Thyroid gland (tissue), 4 donors: ENCODE results near the gene IQCF6. TPM values are rescaled to one million over a fixed set of nuclear protein-coding genes. Genes with fewer than 3 reads are reported as not detected.

ENCODE experiments used
- DNase-seq, 2 donors: peaks; one replicate each; pipeline ENCODE4 v3.0.0-alpha.2; 2019
- H3K27ac ChIP-seq, 3 donors: fragments of 200-600 bp; sonication (generic); 1 replicate in 2 of 3; 2 replicates in 1 of 3; pipeline ENCODE4 v1.5.1; 2016 to 2019; ENCODE audit warnings: mild to moderate bottlenecking in 1 of 3, moderate library complexity in 1 of 3
- H3K27me3 ChIP-seq: fragments of 200-600 bp; sonication (generic); one replicate; pipeline ENCODE4 v1.5.1; 2019
- H3K36me3 ChIP-seq, 2 donors: fragments of 200-600 bp; sonication (generic); one replicate each; pipeline ENCODE4 v1.5.1; 2016 to 2019
- H3K4me1 ChIP-seq, 2 donors: fragments of 200-600 bp; sonication (generic); one replicate each; pipeline ENCODE4 v1.5.1; 2017 to 2019
- H3K4me3 ChIP-seq, 3 donors: fragments of 200-600 bp; sonication (generic); replicated peaks in 1 of 3; 1 replicate in 2 of 3; 2 replicates in 1 of 3; pipeline ENCODE4 v1.5.1; 2016; ENCODE audit warnings: mild to moderate bottlenecking in 1 of 3
- H3K9me3 ChIP-seq: fragments of 200-600 bp; sonication (generic); one replicate; pipeline ENCODE4 v1.5.1; 2017
- POLR2A ChIP-seq, 2 donors: fragments of 450-650 bp; IDR thresholded peaks; one replicate each; pipeline ENCODE4 v1.6.1; 2017; ENCODE audit warnings: antibody characterized with exemption in 2 of 2, mild to moderate bottlenecking in 2 of 2, moderate library complexity in 1 of 2
- WGBS, 2 donors: methylation state at CpG; one replicate each; pipeline ENCODE4 v1.1.5; 2017; 5-methylcytosine and 5-hydroxymethylcytosine counted together
- intact Hi-C: fragments of 100-400 bp; cut with DNase I; formaldehyde crosslinking; loops from one replicate; pipeline ENCODE4 v1.15.1; 2023
- total RNA-seq, 4 donors: library from RNA; depleted of rRNA; stranded (reverse); fragments of >200 nt; gene quantifications; one replicate each; pipeline ENCODE4 v1.2.3, GENCODE V29; 2016
- TF ChIP-seq, protein P1 (sequence below), 6 experiments: fragments of 200-600 bp in 3 of 6; fragments of 450-650 bp in 3 of 6; sonication (generic) in 3 of 6; IDR thresholded peaks; one replicate each; pipeline ENCODE4 v1.5.1; 2016 to 2019; ENCODE audit warnings: antibody characterized with exemption in 6 of 6, mild to moderate bottlenecking in 2 of 6, inconsistent platforms in 1 of 6, moderate library complexity in 1 of 6

The IQCF6 gene
- total RNA-seq, 4 donors from 2014 or later: not detected

DNA sequence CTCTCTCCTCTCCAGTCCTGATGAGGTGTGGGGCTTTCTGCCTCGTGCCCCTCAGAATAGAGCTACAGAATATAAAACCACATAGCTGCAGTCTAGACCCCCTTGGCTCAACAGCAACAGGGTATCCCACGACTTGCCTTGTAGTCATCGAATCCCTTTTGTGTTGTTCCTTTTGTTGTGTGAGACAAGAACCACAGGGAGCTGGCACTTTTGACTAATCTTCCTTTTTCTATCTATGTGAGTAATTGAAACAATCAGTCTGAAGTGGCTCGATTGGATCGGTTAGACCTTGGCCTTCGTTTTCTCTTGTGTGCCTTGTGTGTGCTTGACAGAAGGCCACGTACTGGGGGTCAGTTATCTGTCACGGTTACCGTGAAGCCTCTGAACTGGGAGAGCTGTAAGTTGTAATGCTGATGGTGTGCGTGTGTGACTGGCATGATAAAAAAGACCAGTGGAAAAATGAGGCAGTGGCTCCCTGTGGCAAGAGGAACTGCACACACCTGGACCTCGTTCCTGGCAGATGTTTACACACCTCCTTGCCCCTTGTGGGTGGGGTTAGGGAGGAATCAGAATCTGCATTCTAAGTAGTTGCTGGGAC lies 23.2 kb upstream of the IQCF6 start:
- Histone ChIP-seq H3K4me3 (no peak overlapping the region), H3K27ac (no peak overlapping the region), H3K36me3 (no peaks in the 10 kb centered on the region), H3K9me3 (no peaks in the 10 kb centered on the region), H3K4me1 (no peaks in the 10 kb centered on the region), H3K27me3 (no peaks in the 10 kb centered on the region)
- no peak for DNase-seq
- TF ChIP-seq POLR2A (IDR thresholded peaks at IDR 0.05): no peak
- intact Hi-C loops: loop anchor here (5.0 kb wide), 1 partner anchor 300 kb away; the partner anchor contains the start of gene DCAF1
- WGBS, 2 donors: 37 to 39% methylated on average over 11 of the region's 11 CpGs

DNA sequence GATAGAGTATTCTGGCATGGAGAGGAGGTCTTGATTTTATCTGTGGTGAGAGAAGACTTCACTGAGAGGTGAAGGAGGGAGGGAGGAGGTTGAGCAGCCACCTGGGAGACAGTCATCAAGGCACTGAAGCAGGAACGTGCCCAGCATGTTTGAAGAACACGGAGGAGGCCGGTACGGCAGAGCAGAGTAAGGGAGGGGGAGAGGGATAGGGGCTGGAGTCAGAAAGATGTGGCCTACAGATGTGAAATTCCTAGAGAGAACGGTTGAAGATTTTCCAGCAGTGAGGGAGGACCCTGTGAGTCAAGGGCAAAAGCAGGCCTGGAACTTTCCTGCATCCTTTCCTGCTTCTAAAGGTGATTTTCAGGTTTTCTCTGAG lies 21.7 kb upstream of the IQCF6 start:
- no peak for TF ChIP-seq POLR2A (IDR thresholded peaks at IDR 0.05)
- TF ChIP-seq, protein P1, sequence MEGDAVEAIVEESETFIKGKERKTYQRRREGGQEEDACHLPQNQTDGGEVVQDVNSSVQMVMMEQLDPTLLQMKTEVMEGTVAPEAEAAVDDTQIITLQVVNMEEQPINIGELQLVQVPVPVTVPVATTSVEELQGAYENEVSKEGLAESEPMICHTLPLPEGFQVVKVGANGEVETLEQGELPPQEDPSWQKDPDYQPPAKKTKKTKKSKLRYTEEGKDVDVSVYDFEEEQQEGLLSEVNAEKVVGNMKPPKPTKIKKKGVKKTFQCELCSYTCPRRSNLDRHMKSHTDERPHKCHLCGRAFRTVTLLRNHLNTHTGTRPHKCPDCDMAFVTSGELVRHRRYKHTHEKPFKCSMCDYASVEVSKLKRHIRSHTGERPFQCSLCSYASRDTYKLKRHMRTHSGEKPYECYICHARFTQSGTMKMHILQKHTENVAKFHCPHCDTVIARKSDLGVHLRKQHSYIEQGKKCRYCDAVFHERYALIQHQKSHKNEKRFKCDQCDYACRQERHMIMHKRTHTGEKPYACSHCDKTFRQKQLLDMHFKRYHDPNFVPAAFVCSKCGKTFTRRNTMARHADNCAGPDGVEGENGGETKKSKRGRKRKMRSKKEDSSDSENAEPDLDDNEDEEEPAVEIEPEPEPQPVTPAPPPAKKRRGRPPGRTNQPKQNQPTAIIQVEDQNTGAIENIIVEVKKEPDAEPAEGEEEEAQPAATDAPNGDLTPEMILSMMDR (IDR thresholded peaks at IDR 0.05): no peak
- no peak for DNase-seq
- Histone ChIP-seq H3K36me3 (no peaks in the 10 kb centered on the region), H3K4me1 (no peaks in the 10 kb centered on the region), H3K4me3 (no peak overlapping the region), H3K27me3 (no peaks in the 10 kb centered on the region), H3K27ac (no peak overlapping the region), H3K9me3 (no peaks in the 10 kb centered on the region)
- intact Hi-C loops: loop anchor here (5.0 kb wide), 1 partner anchor 298 kb away; the partner anchor contains the start of gene DCAF1
- WGBS, 2 donors: 36 to 39% methylated on average over 5 of the region's 5 CpGs

DNA sequence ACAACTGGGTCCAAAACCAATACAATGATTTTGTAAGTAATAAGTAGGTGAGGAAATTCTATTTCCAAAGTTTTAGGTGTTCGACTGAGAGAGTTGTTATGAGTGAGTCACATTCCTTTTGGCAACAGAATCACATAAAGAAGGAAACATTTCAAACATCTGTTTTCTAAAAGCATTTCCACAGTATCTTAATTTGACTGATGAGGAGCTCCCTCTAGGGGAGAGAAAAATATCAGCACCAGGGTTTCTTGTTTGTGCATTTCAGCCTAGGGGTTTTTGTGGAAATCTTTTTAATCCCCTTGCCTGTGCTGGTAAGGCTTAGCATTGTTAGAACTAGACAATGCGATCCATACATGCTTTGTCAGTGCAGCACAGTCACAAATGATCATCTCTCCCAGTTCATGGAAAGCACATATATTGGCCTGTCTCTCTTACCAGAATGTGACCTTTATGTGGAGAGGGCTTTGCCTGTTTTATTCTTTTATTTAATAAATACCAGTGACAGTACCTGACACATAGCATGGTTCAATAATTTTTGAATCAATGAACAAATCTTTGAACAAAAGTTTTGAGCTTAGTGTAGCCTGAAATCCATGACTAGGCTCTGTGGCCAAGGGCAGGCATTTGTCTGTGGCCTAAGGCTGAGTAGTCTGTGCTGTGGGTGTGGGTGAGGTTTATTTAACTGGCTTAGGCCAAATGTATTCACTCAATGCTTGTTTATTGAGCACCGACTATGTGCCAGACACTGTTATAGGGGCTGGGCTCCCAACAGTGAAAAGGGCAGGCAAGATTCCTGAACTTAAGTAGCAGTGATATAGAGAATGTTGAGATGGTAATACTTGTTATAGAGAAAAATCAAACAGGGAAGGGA lies 21.1 kb upstream of the IQCF6 start:
- H3K9me3 ChIP-seq: no peaks in the 10 kb centered on the region
- TF ChIP-seq, protein P1 (IDR thresholded peaks at IDR 0.05): peak; percentile 44 to 78 (median 72)
- no peak for TF ChIP-seq POLR2A (IDR thresholded peaks at IDR 0.05)
- no peak overlapping the region for H3K27ac ChIP-seq
- no peak for DNase-seq
- no peaks in the 10 kb centered on the region for H3K27me3 ChIP-seq
- no peaks in the 10 kb centered on the region for H3K36me3 ChIP-seq
- H3K4me1 ChIP-seq: no peaks in the 10 kb centered on the region
- H3K4me3 ChIP-seq: no peak overlapping the region
- 15 to 19% methylated on average over 3 of the region's 3 CpGs for WGBS, 2 donors
- intact Hi-C loops: loop anchor here (5.0 kb wide), 1 partner anchor 298 kb away; the partner anchor contains the start of gene DCAF1

DNA sequence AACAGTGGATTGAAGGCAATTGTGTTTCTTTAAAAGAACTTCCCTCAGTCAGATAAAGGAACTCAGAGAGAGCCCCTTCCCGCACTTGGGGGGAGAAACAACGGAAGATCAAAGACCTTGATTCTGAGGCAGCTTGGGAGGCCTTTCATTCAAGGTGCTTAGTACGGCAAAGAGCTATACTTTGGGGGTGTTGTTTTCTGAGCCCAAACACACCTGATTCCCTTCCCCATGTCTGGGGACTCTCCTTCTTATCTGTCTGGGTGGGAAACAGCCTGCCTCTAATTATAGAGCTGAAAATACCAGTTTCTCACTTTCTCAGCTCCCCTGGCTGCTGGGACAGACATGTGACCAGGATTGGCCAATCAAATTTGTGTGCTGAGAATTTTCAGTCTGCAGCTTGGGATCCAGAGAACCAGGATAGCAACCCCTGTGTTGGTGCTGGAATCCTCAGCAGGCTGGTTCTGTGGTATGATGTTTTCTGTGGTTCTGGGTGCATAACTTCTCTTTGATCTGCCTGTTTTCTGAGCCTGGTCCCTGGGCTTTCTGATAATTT lies 19.4 kb upstream of the IQCF6 start:
- Histone ChIP-seq H3K9me3 (no peaks in the 10 kb centered on the region), H3K27ac (no peak overlapping the region), H3K36me3 (no peaks in the 10 kb centered on the region), H3K4me3 (no peak overlapping the region), H3K27me3 (no peaks in the 10 kb centered on the region), H3K4me1 (no peaks in the 10 kb centered on the region)
- WGBS, 2 donors: 30 to 45% methylated on average over 3 of the region's 3 CpGs
- intact Hi-C loops: no loop called here
- TF ChIP-seq, protein P1 (IDR thresholded peaks at IDR 0.05): no peak
- no peak for TF ChIP-seq POLR2A (IDR thresholded peaks at IDR 0.05)
- no peak for DNase-seq

DNA sequence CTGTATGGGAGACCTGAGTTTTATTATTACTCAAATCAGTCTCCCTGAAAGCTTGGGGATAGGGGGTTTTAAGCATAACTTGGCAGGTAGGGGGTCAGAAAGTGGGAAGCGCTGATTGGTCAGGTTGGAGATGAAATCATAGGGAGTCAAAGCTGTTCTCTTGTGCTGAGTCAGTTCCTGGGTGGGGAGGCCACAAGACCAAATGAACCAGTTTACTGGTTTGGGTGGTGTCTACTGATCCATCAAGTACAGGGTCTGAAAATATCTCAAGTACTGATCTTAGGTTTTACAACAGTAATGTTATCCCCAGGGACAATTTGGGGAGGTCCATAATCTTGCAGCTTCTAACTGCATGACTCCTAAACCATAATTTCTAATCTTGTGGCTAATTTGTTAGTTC lies 17.8 kb upstream of the IQCF6 start:
- no peak overlapping the region for H3K27ac ChIP-seq

More for the DNA sequence above, 17.8 kb upstream of the IQCF6 start:
- TF ChIP-seq, protein P1 (IDR thresholded peaks at IDR 0.05): no peak
- TF ChIP-seq POLR2A (IDR thresholded peaks at IDR 0.05): no peak
- 91 to 94% methylated on average over 1 of the region's 1 CpG for WGBS, 2 donors
- DNase-seq: no peak
- Histone ChIP-seq H3K4me1 (no peaks in the 10 kb centered on the region), H3K9me3 (no peaks in the 10 kb centered on the region), H3K27me3 (no peaks in the 10 kb centered on the region), H3K4me3 (no peak overlapping the region), H3K36me3 (no peaks in the 10 kb centered on the region)
- intact Hi-C loops: no loop called here
